Neural progenitor cell (in vitro differentiated cells): ENCODE data around the gene MAST1. TPM values are rescaled to one million over a fixed set of nuclear protein-coding genes. Genes with fewer than 3 reads are reported as not detected.

Experiments used
- DNase-seq: peaks from one replicate; pipeline ENCODE4 v3.0.0-alpha.2; 2016; ENCODE audit warnings: low spot score
- H2AFZ ChIP-seq: fragments of 200-600 bp; sonication (generic); replicated peaks from 2 replicates; pipeline ENCODE4 v1.6.1; 2016; ENCODE audit warnings: antibody characterized with exemption
- H3F3A ChIP-seq: fragments of 200-600 bp; sonication (generic); 2 replicates; pipeline ENCODE4 v1.6.1; 2016; ENCODE audit warnings: antibody characterized with exemption, low read depth
- H3K27ac ChIP-seq: fragments of 200-600 bp; sonication (generic); 2 replicates; pipeline ENCODE4 v1.5.1; 2016; ENCODE audit warnings: mild to moderate bottlenecking
- H3K27me3 ChIP-seq: fragments of 200-600 bp; sonication (generic); 2 replicates; pipeline ENCODE4 v1.6.1; 2016; ENCODE audit warnings: mild to moderate bottlenecking, moderate library complexity
- H3K36me3 ChIP-seq: fragments of 200-600 bp; sonication (generic); 2 replicates; pipeline ENCODE4 v1.5.1; 2016
- H3K4me1 ChIP-seq: fragments of 200-600 bp; sonication (generic); 2 replicates; pipeline ENCODE4 v1.6.1; 2016; ENCODE audit warnings: mixed run types
- H3K4me2 ChIP-seq: fragments of 200-600 bp; sonication (generic); 2 replicates; pipeline ENCODE4 v1.6.1; 2016
- H3K4me3 ChIP-seq: fragments of 200-600 bp; sonication (generic); 2 replicates; pipeline ENCODE4 v1.5.1; 2016
- H3K79me2 ChIP-seq: fragments of 200-600 bp; sonication (generic); 2 replicates; pipeline ENCODE4 v1.6.1; 2016; ENCODE audit warnings: low read depth
- H3K9ac ChIP-seq: fragments of 200-600 bp; sonication (generic); 2 replicates; pipeline ENCODE4 v1.6.1; 2016
- H3K9me3 ChIP-seq: fragments of 200-600 bp; sonication (generic); 2 replicates; pipeline ENCODE4 v1.5.1; 2016; ENCODE audit warnings: low read depth
- H4K20me1 ChIP-seq: fragments of 200-600 bp; sonication (generic); 2 replicates; pipeline ENCODE4 v1.6.1; 2016; ENCODE audit warnings: low read depth
- H3K27ac Mint-ChIP-seq: 3 replicates; pipeline ENCODE4 v1.8.0; 2021; ENCODE audit warnings: mixed read lengths
- H3K27me3 Mint-ChIP-seq: 2 replicates; pipeline ENCODE4 v1.8.0; 2022; ENCODE audit warnings: low read depth, mild to moderate bottlenecking, inconsistent platforms, moderate library complexity, mixed read lengths; ENCODE audit not compliant: insufficient read depth
- H3K36me3 Mint-ChIP-seq: 3 replicates; pipeline ENCODE4 v1.8.0; 2021; ENCODE audit warnings: mixed read lengths
- H3K4me1 Mint-ChIP-seq: 3 replicates; pipeline ENCODE4 v1.8.0; 2021; ENCODE audit warnings: mixed read lengths
- H3K4me3 Mint-ChIP-seq: 3 replicates; pipeline ENCODE4 v1.8.0; 2021; ENCODE audit warnings: mild to moderate bottlenecking, moderate library complexity, mixed read lengths
- H3K9me3 Mint-ChIP-seq: 3 replicates; pipeline ENCODE4 v1.8.0; 2020; ENCODE audit warnings: mixed read lengths
- CTCF ChIP-seq: fragments of 200-600 bp; sonication (generic); IDR thresholded peaks from 2 replicates; pipeline ENCODE4 v1.5.1; 2017; ENCODE audit warnings: antibody characterized with exemption, mild to moderate bottlenecking
- EZH2 ChIP-seq: fragments of 200-600 bp; sonication (generic); IDR thresholded peaks from 2 replicates; pipeline ENCODE4 v1.6.1; 2017; ENCODE audit warnings: antibody characterized with exemption, mild to moderate bottlenecking, moderate library complexity
- EZH2phosphoT487 ChIP-seq: fragments of 200-600 bp; sonication (generic); IDR thresholded peaks from 2 replicates; pipeline ENCODE4 v1.6.1; 2017; ENCODE audit warnings: antibody characterized with exemption
- total RNA-seq: library from RNA; depleted of rRNA; stranded (reverse); fragments of >200 nt; gene quantifications from 2 replicates; pipeline ENCODE4 v1.2.3, GENCODE V29; 2015; ENCODE audit warnings: low replicate concordance

The MAST1 gene
- total RNA-seq, 1 donor from 2014 or later = 8.3 TPM

GRCh38 chr19:12872941-12873890 lies 34.9 kb downstream of the MAST1 start:
- H3K9me3 ChIP-seq = no peaks in the 10 kb centered on the region
- no peak overlapping the region for H2AFZ ChIP-seq
- H3K4me2 ChIP-seq = no peak overlapping the region
- no peaks in the 10 kb centered on the region for H3K4me1 Mint-ChIP-seq
- H3K27me3 ChIP-seq = no peaks in the 10 kb centered on the region
- no peak overlapping the region for H3K4me3 ChIP-seq
- peaks cover 6% of the 10 kb centered on the region for H3K9me3 Mint-ChIP-seq
- H3K27ac Mint-ChIP-seq = no peak overlapping the region
- peaks cover 9% of the 10 kb centered on the region for H3F3A ChIP-seq
- no peak overlapping the region for H3K9ac ChIP-seq
- no peaks in the 10 kb centered on the region for H3K79me2 ChIP-seq
- DNase-seq = peak; percentile 21
- no peak overlapping the region for H3K27ac ChIP-seq
- peak overlapping the region; percentile 19 for H3K4me3 Mint-ChIP-seq
- no peaks in the 10 kb centered on the region for H3K4me1 ChIP-seq
- peaks cover 21% of the 10 kb centered on the region for H3K36me3 Mint-ChIP-seq
- peaks cover 21% of the 10 kb centered on the region for H3K27me3 Mint-ChIP-seq
- no peaks in the 10 kb centered on the region for H4K20me1 ChIP-seq
- TF ChIP-seq EZH2phosphoT487 = no peak
- no peak for TF ChIP-seq CTCF
- no peak for TF ChIP-seq EZH2
- H3K36me3 ChIP-seq = no peaks in the 10 kb centered on the region

GRCh38 chr19:12873891-12874745 lies 35.8 kb downstream of the MAST1 start:
- H2AFZ ChIP-seq = no peak overlapping the region
- H3K79me2 ChIP-seq = no peaks in the 10 kb centered on the region
- Mint-ChIP-seq H3K36me3 (peaks cover 18% of the 10 kb centered on the region), H3K9me3 (peaks cover 6% of the 10 kb centered on the region), H3K27me3 (peaks cover 24% of the 10 kb centered on the region), H3K4me1 (no peaks in the 10 kb centered on the region), H3K27ac (no peak overlapping the region), H3K4me3 (no peak overlapping the region)
- no peaks in the 10 kb centered on the region for H4K20me1 ChIP-seq
- peaks cover 5% of the 10 kb centered on the region for H3F3A ChIP-seq
- H3K27me3 ChIP-seq = no peaks in the 10 kb centered on the region
- H3K4me2 ChIP-seq = no peak overlapping the region
- no peak for TF ChIP-seq CTCF
- TF ChIP-seq EZH2phosphoT487 = no peak
- no peak for TF ChIP-seq EZH2
- H3K4me3 ChIP-seq = no peak overlapping the region
- H3K36me3 ChIP-seq = no peaks in the 10 kb centered on the region
- H3K4me1 ChIP-seq = no peaks in the 10 kb centered on the region
- DNase-seq = no peak
- no peak overlapping the region for H3K27ac ChIP-seq
- H3K9ac ChIP-seq = no peak overlapping the region
- no peaks in the 10 kb centered on the region for H3K9me3 ChIP-seq

- Mint-ChIP-seq H3K9me3 (peaks cover 6% of the 10 kb centered on the region), H3K4me1 (no peaks in the 10 kb centered on the region), H3K36me3 (peaks cover 16% of the 10 kb centered on the region), H3K27me3 (peaks cover 24% of the 10 kb centered on the region), H3K27ac (peak overlapping the region; percentile 53), H3K4me3 (no peak overlapping the region)
- no peak overlapping the region for H3K9ac ChIP-seq
- H3K27me3 ChIP-seq = peaks cover under 1% of the 10 kb centered on the region
- H3K4me1 ChIP-seq = no peaks in the 10 kb centered on the region
- H3K9me3 ChIP-seq = no peaks in the 10 kb centered on the region
- no peak overlapping the region for H3K27ac ChIP-seq
- no peaks in the 10 kb centered on the region for H3K36me3 ChIP-seq
- H4K20me1 ChIP-seq = no peaks in the 10 kb centered on the region
- no peak for TF ChIP-seq EZH2phosphoT487
- no peak overlapping the region for H3K4me2 ChIP-seq
- no peaks in the 10 kb centered on the region for H3K79me2 ChIP-seq
- H3K4me3 ChIP-seq = no peak overlapping the region
- DNase-seq = no peak
- peaks cover 5% of the 10 kb centered on the region for H3F3A ChIP-seq
- H2AFZ ChIP-seq = no peak overlapping the region
These were observed 36.8 kb downstream of the MAST1 start for GRCh38 chr19:12875086-12875485.
